ENCODE data around the gene LPAR1. TPM values are rescaled to one million over a fixed set of nuclear protein-coding genes. Genes with fewer than 3 reads are reported as not detected.

The LPAR1 gene
- polyA plus RNA-seq, 3 donors: 15.1 to 18.1 (median 17.5) TPM

DNA sequence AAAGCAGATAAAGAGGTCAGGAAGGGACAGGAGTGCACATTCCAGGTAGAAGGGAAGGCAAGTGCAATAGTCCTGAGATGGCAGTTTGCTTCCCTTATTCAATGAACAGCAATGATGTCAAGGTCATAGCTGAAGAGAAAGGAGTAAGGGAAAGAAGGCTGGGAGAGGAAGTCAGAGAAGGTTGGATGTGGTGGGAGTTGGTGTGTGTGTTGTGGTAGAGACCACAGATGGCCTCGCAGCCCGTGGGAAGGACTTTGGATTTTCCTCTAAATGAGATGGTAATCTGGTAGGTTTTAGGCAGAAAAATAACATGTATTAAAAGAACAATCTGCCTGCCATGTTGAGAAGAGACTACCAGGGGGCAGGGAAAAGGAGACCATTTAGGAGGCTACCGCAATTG lies 25.1 kb upstream of the LPAR1 start:
- peaks cover 25 to 30% of the 10 kb centered on the region in 2 donors for H3K4me1 ChIP-seq (ENCODE audit: control insufficient read depth in 1 of 2, insufficient read depth in 2 of 2, low read length in 2 of 2)
- Mint-ChIP-seq H3K9me3 (peaks cover 0 to 10% (median 5%) of the 10 kb centered on the region in 7 donors), H3K4me3 (no peak overlapping the region), H3K27ac (peak overlapping the region in 3 of 7 donors; percentile 18 to 50 (median 20)), H3K4me1 (peaks cover 37% of the 10 kb centered on the region), H3K36me3 (no peaks in the 10 kb centered on the region), H3K27me3 (ENCODE audit: low read depth in 3 of 3) (peaks cover 0 to 1% (median 1%) of the 10 kb centered on the region in 3 donors)
- no peak for DNase-seq
- WGBS (ENCODE audit: insufficient coverage): 100% methylated on average over 1 of the region's 3 CpGs
- no peak overlapping the region for H3K9ac ChIP-seq (ENCODE audit: insufficient read depth, low read length, poor library complexity, severe bottlenecking)
- H3K27ac ChIP-seq (ENCODE audit: low read depth in 1 of 2, low read length in 2 of 2): no peak overlapping the region
- no peaks in the 10 kb centered on the region for H3K9me3 ChIP-seq (replicated peaks in 1 of 2; ENCODE audit: control insufficient read depth in 1 of 2, insufficient read depth in 1 of 2, low read length in 2 of 2)
- peak overlapping the region; percentile 8 for H2AFZ ChIP-seq (ENCODE audit: insufficient read depth, low read depth, low read length, poor library complexity, severe bottlenecking)
- TF ChIP-seq, protein P1, sequence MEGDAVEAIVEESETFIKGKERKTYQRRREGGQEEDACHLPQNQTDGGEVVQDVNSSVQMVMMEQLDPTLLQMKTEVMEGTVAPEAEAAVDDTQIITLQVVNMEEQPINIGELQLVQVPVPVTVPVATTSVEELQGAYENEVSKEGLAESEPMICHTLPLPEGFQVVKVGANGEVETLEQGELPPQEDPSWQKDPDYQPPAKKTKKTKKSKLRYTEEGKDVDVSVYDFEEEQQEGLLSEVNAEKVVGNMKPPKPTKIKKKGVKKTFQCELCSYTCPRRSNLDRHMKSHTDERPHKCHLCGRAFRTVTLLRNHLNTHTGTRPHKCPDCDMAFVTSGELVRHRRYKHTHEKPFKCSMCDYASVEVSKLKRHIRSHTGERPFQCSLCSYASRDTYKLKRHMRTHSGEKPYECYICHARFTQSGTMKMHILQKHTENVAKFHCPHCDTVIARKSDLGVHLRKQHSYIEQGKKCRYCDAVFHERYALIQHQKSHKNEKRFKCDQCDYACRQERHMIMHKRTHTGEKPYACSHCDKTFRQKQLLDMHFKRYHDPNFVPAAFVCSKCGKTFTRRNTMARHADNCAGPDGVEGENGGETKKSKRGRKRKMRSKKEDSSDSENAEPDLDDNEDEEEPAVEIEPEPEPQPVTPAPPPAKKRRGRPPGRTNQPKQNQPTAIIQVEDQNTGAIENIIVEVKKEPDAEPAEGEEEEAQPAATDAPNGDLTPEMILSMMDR (IDR thresholded peaks at IDR 0.05): no peak
- H3K4me2 ChIP-seq (replicated peaks; ENCODE audit: extremely low read depth, low read length, poor library complexity, severe bottlenecking): no peak overlapping the region
- no peaks in the 10 kb centered on the region for H3K27me3 ChIP-seq (ENCODE audit: control insufficient read depth in 2 of 2, insufficient read depth in 2 of 2, low read length in 2 of 2)
- no peaks in the 10 kb centered on the region for H4K20me1 ChIP-seq (ENCODE audit: insufficient read depth, low read length)
- intact Hi-C loops (cut with micrococcal nuclease): no loop called here
- H3K79me2 ChIP-seq (ENCODE audit: insufficient read depth, low read length): no peaks in the 10 kb centered on the region
- no peak overlapping the region for H3K4me3 ChIP-seq (replicated peaks in 1 of 3; ENCODE audit: low read depth in 2 of 3, low read length in 3 of 3)
- H3K36me3 ChIP-seq (replicated peaks in 1 of 2; ENCODE audit: control insufficient read depth in 1 of 2, insufficient read depth in 2 of 2, low read length in 2 of 2): no peaks in the 10 kb centered on the region

DNA sequence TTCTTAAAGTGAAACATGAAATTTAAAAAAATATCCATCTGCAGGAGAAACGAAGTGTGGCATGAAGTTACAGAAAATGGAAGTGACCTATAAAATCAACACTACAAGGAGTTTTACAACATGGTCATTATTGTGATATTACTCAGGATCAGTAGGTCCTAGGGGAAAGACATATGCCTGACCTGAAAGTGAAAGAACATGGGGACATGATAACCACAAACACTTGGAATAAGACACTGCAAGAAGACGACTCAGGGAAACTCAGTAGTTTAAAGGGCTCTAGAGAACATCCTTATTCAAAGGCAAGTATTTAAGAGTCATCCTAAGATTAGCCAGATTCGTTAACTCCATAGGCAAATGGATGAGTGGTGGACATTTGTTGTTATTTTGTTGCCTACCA lies 19.9 kb upstream of the LPAR1 start:
- H3K36me3 Mint-ChIP-seq: no peaks in the 10 kb centered on the region
- peaks cover 6% of the 10 kb centered on the region for H3K4me1 Mint-ChIP-seq
- no peak for DNase-seq
- Histone ChIP-seq H3K36me3 (replicated peaks in 1 of 2; ENCODE audit: control insufficient read depth in 1 of 2, insufficient read depth in 2 of 2, low read length in 2 of 2) (no peaks in the 10 kb centered on the region), H3K79me2 (ENCODE audit: insufficient read depth, low read length) (no peaks in the 10 kb centered on the region), H4K20me1 (ENCODE audit: insufficient read depth, low read length) (no peaks in the 10 kb centered on the region), H3K27me3 (ENCODE audit: control insufficient read depth in 2 of 2, insufficient read depth in 2 of 2, low read length in 2 of 2) (no peaks in the 10 kb centered on the region), H2AFZ (ENCODE audit: insufficient read depth, low read depth, low read length, poor library complexity, severe bottlenecking) (no peak overlapping the region), H3K27ac (ENCODE audit: low read depth in 1 of 2, low read length in 2 of 2) (no peak overlapping the region), H3K4me3 (replicated peaks in 1 of 3; ENCODE audit: low read depth in 2 of 3, low read length in 3 of 3) (no peak overlapping the region), H3K9ac (ENCODE audit: insufficient read depth, low read length, poor library complexity, severe bottlenecking) (no peak overlapping the region), H3K4me1 (ENCODE audit: control insufficient read depth in 1 of 2, insufficient read depth in 2 of 2, low read length in 2 of 2) (no peaks in the 10 kb centered on the region), H3K4me2 (replicated peaks; ENCODE audit: extremely low read depth, low read length, poor library complexity, severe bottlenecking) (no peak overlapping the region), H3K9me3 (replicated peaks in 1 of 2; ENCODE audit: control insufficient read depth in 1 of 2, insufficient read depth in 1 of 2, low read length in 2 of 2) (no peaks in the 10 kb centered on the region)
- TF ChIP-seq, protein P1 (IDR thresholded peaks at IDR 0.05): no peak
- H3K4me3 Mint-ChIP-seq: no peak overlapping the region
- peaks cover 0 to 1% (median 1%) of the 10 kb centered on the region in 3 donors for H3K27me3 Mint-ChIP-seq (ENCODE audit: low read depth in 3 of 3)
- WGBS (ENCODE audit: insufficient coverage): no CpG with 5 or more reads among the region's 3 CpGs
- peaks cover 0 to 14% (median 6%) of the 10 kb centered on the region in 7 donors for H3K9me3 Mint-ChIP-seq
- intact Hi-C loops (cut with micrococcal nuclease): no loop called here
- H3K27ac Mint-ChIP-seq: no peak overlapping the region
